OCI-LY7 (cell line): ENCODE data around the gene VMAC. TPM values are rescaled to one million over a fixed set of nuclear protein-coding genes. Genes with fewer than 3 reads are reported as not detected.

Source experiments
- BruUV-seq: library from RNA; stranded (reverse); fragments of 400-500 nt; replicated peaks from 2 replicates; lab custom pipeline; 2021; lab: Mats Ljungman, UMichigan
- CTCF ChIA-PET: fragments of 300-600 bp; sonication (Branson Sonifier 250); formaldehyde crosslinking; loops from one replicate; lab custom pipeline; 2022; ENCODE audit warnings: antibody characterized with exemption; ENCODE audit not compliant: unreplicated experiment; lab: Charles Lee
- POLR2A ChIA-PET: fragments of 300-600 bp; sonication (Branson Sonifier 250); formaldehyde crosslinking; loops from one replicate; lab custom pipeline; 2022; ENCODE audit warnings: antibody characterized with exemption; lab: Charles Lee
- DNase-seq: peaks from one replicate; pipeline ENCODE4 v3.0.0-alpha.2; 2015; ENCODE audit warnings: low spot score
- H2AFZ ChIP-seq: fragments of 200-600 bp; sonication (generic), shearing (Covaris generic); 2 replicates; pipeline ENCODE4 v1.6.1; 2014; ENCODE audit warnings: mild to moderate bottlenecking, antibody characterized with exemption, low read length, moderate library complexity
- H3K27ac ChIP-seq: fragments of 200-600 bp; sonication (generic); 2 replicates; pipeline ENCODE4 v1.5.1; 2014; ENCODE audit warnings: mixed run types, low read depth, mild to moderate bottlenecking, moderate library complexity, low read length, inconsistent platforms; ENCODE audit not compliant: poor library complexity, severe bottlenecking
- H3K36me3 ChIP-seq: fragments of 200-600 bp; sonication (generic); 2 replicates; pipeline ENCODE4 v1.6.1; 2014; ENCODE audit warnings: mild to moderate bottlenecking, antibody characterized with exemption, low read length, moderate library complexity, mixed read lengths; ENCODE audit not compliant: insufficient read depth
- H3K4me1 ChIP-seq: fragments of 200-600 bp; sonication (generic); 2 replicates; pipeline ENCODE4 v1.5.1; 2014; ENCODE audit warnings: mild to moderate bottlenecking, low read length; ENCODE audit not compliant: insufficient read depth, poor library complexity, severe bottlenecking
- H3K4me2 ChIP-seq: fragments of 200-600 bp; sonication (generic); 2 replicates; pipeline ENCODE4 v1.6.1; 2014; ENCODE audit warnings: mild to moderate bottlenecking, low read length
- H3K4me3 ChIP-seq: fragments of 200-600 bp; sonication (generic); 2 replicates; pipeline ENCODE4 v1.5.1; 2014; ENCODE audit warnings: mild to moderate bottlenecking, low read depth, low read length; ENCODE audit not compliant: poor library complexity, severe bottlenecking
- H3K79me2 ChIP-seq: fragments of 200-600 bp; sonication (generic); 2 replicates; pipeline ENCODE4 v1.6.1; 2016; ENCODE audit warnings: low read depth, mild to moderate bottlenecking, low read length, moderate library complexity, mixed read lengths; ENCODE audit not compliant: insufficient read depth
- H3K9me2 ChIP-seq: fragments of 200-600 bp; sonication (generic); 2 replicates; pipeline ENCODE4 v1.6.1; 2016; ENCODE audit warnings: mild to moderate bottlenecking, low read length, mixed read lengths; ENCODE audit not compliant: insufficient read depth
- H3K9me3 ChIP-seq: fragments of 200-600 bp; sonication (generic); 2 replicates; pipeline ENCODE4 v1.6.1; 2014; ENCODE audit warnings: mild to moderate bottlenecking, mixed run types, low read length, mixed read lengths
- H4K20me1 ChIP-seq: fragments of 200-600 bp; sonication (generic); 2 replicates; pipeline ENCODE4 v1.6.1; 2014; ENCODE audit warnings: mild to moderate bottlenecking, antibody characterized with exemption, low read length, moderate library complexity, mixed read lengths; ENCODE audit not compliant: insufficient read depth
- EZH2phosphoT487 ChIP-seq: fragments of 200-600 bp; sonication (generic); IDR thresholded peaks from 2 replicates; pipeline ENCODE4 v1.6.1; 2018; ENCODE audit warnings: low read depth, borderline replicate concordance, mild to moderate bottlenecking, mixed run types, antibody characterized with exemption, low read length, moderate library complexity, mixed read lengths
- intact Hi-C: fragments of 100-400 bp; cut with micrococcal nuclease; formaldehyde crosslinking; loops from one replicate; pipeline ENCODE4 v1.10.0; 2022; ENCODE audit not compliant: unreplicated experiment
- total RNA-seq, 2 experiments: library from RNA; depleted of rRNA in 1 of 2; stranded (reverse); fragments of >200 nt in 1 of 2; shearing (Covaris generic) in 1 of 2; gene quantifications; 2 replicates each; pipeline ENCODE4 v1.2.3, GENCODE V29; 2014 to 2022
- TF ChIP-seq, protein P1 (sequence below): fragments of 200-600 bp; sonication (generic); conservative IDR thresholded peaks from 2 replicates; pipeline ENCODE4 v1.5.1; 2014; ENCODE audit warnings: mild to moderate bottlenecking, antibody characterized with exemption, low read length, moderate library complexity, mixed read lengths

The VMAC gene
- total RNA-seq, 2 experiments from 2014 or later = 6.0 to 6.8 TPM

GRCh38 chr19:5940260-5941208 lies 35.9 kb downstream of the VMAC start:
- Histone ChIP-seq H2AFZ (no peak overlapping the region), H3K79me2 (peaks cover 10% of the 10 kb centered on the region; the same call in 1 of the 2 replicates), H3K4me3 (no peak overlapping the region), H3K9me3 (no peaks in the 10 kb centered on the region), H3K9me2 (no peaks in the 10 kb centered on the region), H3K36me3 (peaks cover 58% of the 10 kb centered on the region), H4K20me1 (no peaks in the 10 kb centered on the region), H3K4me1 (no peaks in the 10 kb centered on the region), H3K27ac (no peak overlapping the region), H3K4me2 (no peak overlapping the region)
- intact Hi-C loops = no loop called here
- no peak for TF ChIP-seq EZH2phosphoT487
- TF ChIP-seq, protein P1, sequence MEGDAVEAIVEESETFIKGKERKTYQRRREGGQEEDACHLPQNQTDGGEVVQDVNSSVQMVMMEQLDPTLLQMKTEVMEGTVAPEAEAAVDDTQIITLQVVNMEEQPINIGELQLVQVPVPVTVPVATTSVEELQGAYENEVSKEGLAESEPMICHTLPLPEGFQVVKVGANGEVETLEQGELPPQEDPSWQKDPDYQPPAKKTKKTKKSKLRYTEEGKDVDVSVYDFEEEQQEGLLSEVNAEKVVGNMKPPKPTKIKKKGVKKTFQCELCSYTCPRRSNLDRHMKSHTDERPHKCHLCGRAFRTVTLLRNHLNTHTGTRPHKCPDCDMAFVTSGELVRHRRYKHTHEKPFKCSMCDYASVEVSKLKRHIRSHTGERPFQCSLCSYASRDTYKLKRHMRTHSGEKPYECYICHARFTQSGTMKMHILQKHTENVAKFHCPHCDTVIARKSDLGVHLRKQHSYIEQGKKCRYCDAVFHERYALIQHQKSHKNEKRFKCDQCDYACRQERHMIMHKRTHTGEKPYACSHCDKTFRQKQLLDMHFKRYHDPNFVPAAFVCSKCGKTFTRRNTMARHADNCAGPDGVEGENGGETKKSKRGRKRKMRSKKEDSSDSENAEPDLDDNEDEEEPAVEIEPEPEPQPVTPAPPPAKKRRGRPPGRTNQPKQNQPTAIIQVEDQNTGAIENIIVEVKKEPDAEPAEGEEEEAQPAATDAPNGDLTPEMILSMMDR = no peak
- ChIA-PET CTCF (no interaction called here), POLR2A (no interaction called here)
- no TSS peak for BruUV-seq
- no peak for DNase-seq

GRCh38 chr19:5941673-5942072 lies 37.0 kb downstream of the VMAC start:
- Histone ChIP-seq H4K20me1 (no peaks in the 10 kb centered on the region), H2AFZ (no peak overlapping the region)
- CTCF ChIA-PET = no interaction called here

More at GRCh38 chr19:5941673-5942072, 37.0 kb downstream of the VMAC start:
- no peak for DNase-seq
- Histone ChIP-seq H3K4me2 (no peak overlapping the region), H3K9me2 (no peaks in the 10 kb centered on the region), H3K9me3 (no peaks in the 10 kb centered on the region), H3K4me1 (no peaks in the 10 kb centered on the region), H3K36me3 (peaks cover 58% of the 10 kb centered on the region), H3K79me2 (peaks cover 21% of the 10 kb centered on the region; the same call in 1 of the 2 replicates), H3K27ac (no peak overlapping the region), H3K4me3 (no peak overlapping the region)
- TF ChIP-seq, protein P1 = no peak
- no peak for TF ChIP-seq EZH2phosphoT487
- intact Hi-C loops = no loop called here
- POLR2A ChIA-PET = interaction anchor here (0.7 to 1.9 kb wide), 2 partner anchors 9 to 319 kb away, joined by 3 to 7 read pairs; partner anchors contain the start of gene SAFB2
- BruUV-seq = no TSS peak
